NCI-H187 treated with DMSO at 0.1 percent for 48 hours (cell line): ENCODE results near the gene ZNF780B.
"Not testable (repeated sequence)": the region's sequence is repeated elsewhere in the genome, so short reads cannot be mapped to it uniquely, and the experiment has no call there.

Experiments
- DNase-seq: peaks from one replicate; lab custom pipeline; 2025; lab: John Stamatoyannopoulos, UW

Gene ZNF780B

GRCh38 chr19:40038047-40038446 is 18.0 kb downstream of the ZNF780B start:
- not testable (repeated sequence) for DNase-seq

- no peak for DNase-seq
These were observed 20.0 kb downstream of the ZNF780B start for GRCh38 chr19:40035996-40036395.

GRCh38 chr19:40033989-40034560 is 22.0 kb downstream of the ZNF780B start:
- no peak for DNase-seq

- DNase-seq: no peak
These were observed 29.4 kb downstream of the ZNF780B start for GRCh38 chr19:40026597-40026970.

GRCh38 chr19:40025938-40026596 is 30.0 kb downstream of the ZNF780B start:
- no peak for DNase-seq

GRCh38 chr19:40023969-40024368 is 32.1 kb downstream of the ZNF780B start:
- DNase-seq: no peak

- no peak for DNase-seq
These were observed 42.0 kb downstream of the ZNF780B start for GRCh38 chr19:40013991-40014390.

GRCh38 chr19:40009674-40010073 is 46.4 kb downstream of the ZNF780B start:
- no peak for DNase-seq

- no peak for DNase-seq
These were observed 49.7 kb downstream of the ZNF780B start for GRCh38 chr19:40006273-40006691.

- DNase-seq: no peak
These were observed 50.2 kb downstream of the ZNF780B start for GRCh38 chr19:40005691-40006272.

GRCh38 chr19:39998501-39998900 is 57.5 kb downstream of the ZNF780B start:
- DNase-seq: no peak

GRCh38 chr19:39997638-39998216 is 58.3 kb downstream of the ZNF780B start:
- no peak for DNase-seq

- DNase-seq: peak; percentile 53
These were observed 59.0 kb downstream of the ZNF780B start, which contains the start of gene ZNF546 for GRCh38 chr19:39996811-39997637. ZNF546 (plus strand) TSS chr19:39997060; CDS start chr19:39998327, 1,267 bp downstream.

GRCh38 chr19:39996218-39996810 is 59.7 kb downstream of the ZNF780B start:
- peak; percentile 2 for DNase-seq

GRCh38 chr19:39995794-39996193 is 60.2 kb downstream of the ZNF780B start:
- no peak for DNase-seq

GRCh38 chr19:39994361-39994760 is 61.7 kb downstream of the ZNF780B start:
- DNase-seq: no peak

- no peak for DNase-seq
These were observed 62.4 kb downstream of the ZNF780B start for GRCh38 chr19:39993605-39994004.

- DNase-seq: no peak
These were observed 68.4 kb downstream of the ZNF780B start for GRCh38 chr19:39987596-39987995.

- DNase-seq: no peak
These were observed 68.9 kb downstream of the ZNF780B start for GRCh38 chr19:39987167-39987566.

GRCh38 chr19:39986643-39987042 is 69.4 kb downstream of the ZNF780B start:
- DNase-seq: no peak

GRCh38 chr19:39983695-39984300 is 72.2 kb downstream of the ZNF780B start:
- no peak for DNase-seq
